GM13977 (cell line): ENCODE measurements around the gene APOB.

Source experiments
- DNase-seq: peaks from one replicate; pipeline ENCODE4 v3.0.0; 2012; ENCODE audit warnings: low spot score
- CTCF ChIP-seq: IDR thresholded peaks from 2 replicates; pipeline ENCODE4 v1.5.1; 2012; ENCODE audit warnings: mild to moderate bottlenecking, control low read depth; ENCODE audit not compliant: insufficient read depth; ENCODE audit errors: extremely low read depth, missing control alignments
- in situ Hi-C: fragments of 300-500 bp; cut with MboI; formaldehyde crosslinking; loops from one replicate; pipeline ENCODE4 v1.12.0; 2022; ENCODE audit warnings: low sequenced_read_pairs, low pct_unique_long_range_greater_than_20kb, mixed read lengths, inconsistent platforms; ENCODE audit not compliant: unreplicated experiment

APOB gene

GRCh38 chr2:21024198-21024597 is 19.7 kb downstream of the APOB start:
- in situ Hi-C loops: no loop called here
- no peak for DNase-seq
- TF ChIP-seq CTCF: no peak

GRCh38 chr2:21023419-21024181 is 20.3 kb downstream of the APOB start:
- TF ChIP-seq CTCF: no peak
- in situ Hi-C loops: no loop called here
- DNase-seq: no peak

DNA sequence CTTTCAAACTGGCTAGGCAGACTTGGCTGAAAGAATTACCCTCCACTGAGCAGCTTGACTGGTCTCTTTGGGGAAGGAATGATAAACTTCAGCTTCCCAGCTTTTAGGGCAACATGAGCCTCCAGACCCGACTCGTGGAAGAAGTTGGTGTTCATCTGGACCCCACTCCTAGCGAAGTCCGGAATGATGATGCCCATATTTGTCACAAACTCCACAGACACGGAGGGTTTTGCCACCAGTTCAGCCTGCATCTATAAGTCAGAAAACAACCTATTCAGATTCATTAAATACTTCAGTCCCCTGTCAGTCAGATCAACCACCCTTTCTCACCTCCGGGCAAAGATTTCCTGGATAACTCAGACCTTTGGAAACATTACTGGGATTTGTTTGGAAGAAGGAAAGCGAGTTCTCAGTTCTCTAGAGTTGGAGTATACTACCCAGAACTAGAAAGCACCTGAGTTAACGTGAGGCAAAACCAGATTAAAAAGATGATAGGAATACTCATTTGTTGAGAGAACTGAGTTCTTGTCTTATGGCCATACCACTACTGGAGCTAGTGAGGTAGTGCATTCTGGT is 21.0 kb downstream of the APOB start:
- no peak for TF ChIP-seq CTCF
- in situ Hi-C loops: no loop called here
- no peak for DNase-seq

GRCh38 chr2:21021430-21021829 is 22.4 kb downstream of the APOB start:
- TF ChIP-seq CTCF: no peak
- no peak for DNase-seq
- in situ Hi-C loops: no loop called here

DNA sequence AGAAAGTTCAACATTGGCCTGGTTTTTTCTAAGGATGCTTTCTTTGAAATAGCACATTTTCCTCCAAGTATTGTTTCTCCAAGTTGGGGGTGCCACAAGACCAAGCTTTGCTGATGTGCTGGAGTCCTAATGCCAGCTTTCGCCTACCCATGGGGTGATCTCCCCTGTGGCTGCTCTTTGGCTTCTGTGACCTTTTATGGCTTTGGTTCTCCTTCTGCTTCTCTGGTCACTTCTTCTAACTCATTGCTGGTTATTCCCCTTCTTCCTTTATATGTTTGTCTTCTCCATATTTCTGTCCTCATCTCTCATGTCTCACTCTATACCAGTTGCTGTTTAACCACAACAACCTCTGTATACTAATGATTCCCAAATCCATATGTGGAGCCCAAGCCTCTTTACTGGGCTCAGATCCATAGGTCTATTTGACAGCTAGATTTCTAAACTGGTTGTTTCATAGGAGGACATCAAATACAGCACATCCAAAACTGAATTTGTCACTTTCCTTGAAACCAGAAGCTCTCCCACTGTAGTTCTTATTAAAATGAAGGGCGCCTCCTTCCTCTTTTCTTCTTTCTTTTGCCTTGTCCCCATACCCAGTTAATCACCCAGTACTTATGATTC is 23.1 kb downstream of the APOB start:
- TF ChIP-seq CTCF: no peak
- in situ Hi-C loops: no loop called here
- DNase-seq: no peak

DNA sequence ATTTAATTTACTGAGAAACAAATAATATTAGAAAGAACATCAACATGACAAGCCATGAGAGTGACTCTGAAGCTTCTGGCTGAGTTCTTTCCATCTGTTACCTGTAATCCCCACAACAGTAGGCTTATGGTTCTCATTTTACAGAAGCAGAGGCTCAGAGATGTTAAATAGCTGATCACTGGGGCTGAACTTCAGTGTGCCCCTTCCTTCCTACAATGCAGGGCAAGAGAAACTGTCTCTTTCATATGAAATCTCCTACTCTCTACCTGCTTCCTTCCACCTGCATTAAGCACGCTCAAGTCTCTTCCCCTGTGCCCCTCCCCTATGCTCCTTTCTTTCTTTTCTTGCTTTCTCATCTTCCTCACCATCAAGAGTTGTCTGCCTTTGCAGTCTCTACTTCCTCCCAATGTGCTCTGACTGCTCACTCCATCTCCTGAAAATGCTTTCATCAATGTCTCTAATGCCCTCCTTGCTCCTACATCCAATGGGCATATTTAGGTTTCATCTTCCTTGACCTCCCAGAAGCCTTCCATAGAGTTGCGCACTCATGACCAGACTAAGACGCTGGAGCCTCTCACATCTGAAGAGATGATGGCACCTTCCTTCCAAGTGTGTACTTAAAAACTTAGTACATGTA is 23.7 kb downstream of the APOB start:
- DNase-seq: no peak
- in situ Hi-C loops: no loop called here

More for the DNA sequence above, 23.7 kb downstream of the APOB start:
- no peak for TF ChIP-seq CTCF
